HCT116 (cell line): ENCODE measurements around the gene POU2AF1. TPM values are rescaled to one million over a fixed set of nuclear protein-coding genes. Genes with fewer than 3 reads are reported as not detected.

ENCODE experiments used
- ATAC-seq: fragments of 200-7000 bp; cut with Tn5 transposase; 2 replicates; pipeline ENCODE4 v1.9.1; 2020; ENCODE audit warnings: mild to moderate bottlenecking, moderate library complexity
- BruUV-seq: library from RNA; stranded (reverse); fragments of 400-500 nt; replicated peaks from 2 replicates; lab custom pipeline; 2021; lab: Mats Ljungman, UMichigan
- CTCF ChIA-PET: fragments of 300-600 bp; sonication (Branson Sonifier 250); formaldehyde crosslinking; loops from one replicate; lab custom pipeline; 2021; ENCODE audit warnings: antibody characterized with exemption; lab: Charles Lee
- POLR2A ChIA-PET: fragments of 300-600, 350-600 bp; sonication (Branson Sonifier 250); formaldehyde crosslinking; loops from one replicate; lab custom pipeline; 2021; ENCODE audit warnings: antibody characterized with exemption; lab: Charles Lee
- RAD21 ChIA-PET, 2 experiments: fragments of 300-600 bp; sonication (Branson Sonifier 250); formaldehyde crosslinking; loops; one replicate each; lab custom pipeline; 2023; ENCODE audit warnings: low total read pairs in 2 of 2; ENCODE audit not compliant: uncharacterized antibody in 2 of 2, unreplicated experiment in 2 of 2, low non-redundant PET in 1 of 2; lab: Charles Lee
- DNase-seq: peaks from one replicate; pipeline ENCODE4 v3.0.0-alpha.2; 2010; ENCODE audit warnings: low read depth, low spot score
- H2AFZ ChIP-seq: fragments of 200-600 bp; shearing (Covaris generic), sonication (generic); 2 replicates; pipeline ENCODE4 v1.6.1; 2017; ENCODE audit warnings: low read depth, mixed run types, mixed read lengths, antibody characterized with exemption, low read length; ENCODE audit not compliant: poor library complexity, severe bottlenecking
- H3K27ac ChIP-seq: 2 replicates; pipeline ENCODE4 v1.5.1; 2012; ENCODE audit warnings: low read depth, low read length
- H3K27me3 ChIP-seq: fragments of 200-600 bp; sonication (generic); 2 replicates; pipeline ENCODE4 v1.6.1; 2016; ENCODE audit warnings: mixed run types, low read length, mixed read lengths; ENCODE audit not compliant: insufficient read depth
- H3K36me3 ChIP-seq, 2 experiments: fragments of 200-500 bp in 1 of 2; fragments of 200-600 bp in 1 of 2; sonication (Bioruptor generic) in 1 of 2; sonication (generic) in 1 of 2; 2 replicates each; pipeline versions ENCODE4 v1.5.1 to v1.6.1; 2014 to 2016; ENCODE audit warnings: low read length in 2 of 2, inconsistent platforms in 1 of 2, mixed read lengths in 1 of 2, mixed run types in 1 of 2; ENCODE audit not compliant: insufficient read depth in 2 of 2, control insufficient read depth in 1 of 2
- H3K4me1 ChIP-seq, 2 experiments: fragments of 200-600 bp in 1 of 2; sonication (generic) in 1 of 2; 2 replicates each; pipeline versions ENCODE4 v1.5.1 to v1.6.1; 2012 to 2017; ENCODE audit warnings: low read length in 2 of 2, inconsistent platforms in 1 of 2, mild to moderate bottlenecking in 1 of 2, mixed read lengths in 1 of 2, mixed run types in 1 of 2, moderate library complexity in 1 of 2; ENCODE audit not compliant: insufficient read depth in 2 of 2, control insufficient read depth in 1 of 2
- H3K4me2 ChIP-seq: fragments of 200-600 bp; sonication (generic); 2 replicates; pipeline ENCODE4 v1.6.1; 2017; ENCODE audit warnings: mixed run types, low read length, mixed read lengths
- H3K4me3 ChIP-seq, 2 experiments: fragments of 200-600 bp in 1 of 2; sonication (generic) in 1 of 2; replicated peaks in 1 of 2; 2 replicates each; pipeline ENCODE4 v1.5.1; 2011 to 2016; ENCODE audit warnings: low read length in 2 of 2, control low read depth in 1 of 2, low read depth in 1 of 2, mild to moderate bottlenecking in 1 of 2, mixed read lengths in 1 of 2, mixed run types in 1 of 2
- H3K79me2 ChIP-seq: fragments of 200-600 bp; sonication (generic); 2 replicates; pipeline ENCODE4 v1.6.1; 2017; ENCODE audit warnings: mild to moderate bottlenecking, mixed run types, low read length, moderate library complexity, mixed read lengths; ENCODE audit not compliant: insufficient read depth
- H3K9ac ChIP-seq: fragments of 200-600 bp; sonication (generic); 2 replicates; pipeline ENCODE4 v1.6.1; 2016; ENCODE audit warnings: low read length, mixed read lengths
- H3K9me2 ChIP-seq: fragments of 200-600 bp; sonication (generic), shearing (Covaris generic); 2 replicates; pipeline ENCODE4 v1.6.1; 2017; ENCODE audit warnings: mixed run types, mild to moderate bottlenecking, moderate library complexity; ENCODE audit not compliant: insufficient read depth
- H3K9me3 ChIP-seq, 2 experiments: fragments of 200-500 bp in 1 of 2; fragments of 200-600 bp in 1 of 2; sonication (Bioruptor generic) in 1 of 2; sonication (generic) in 1 of 2; 2 replicates each; pipeline ENCODE4 v1.6.1; 2014 to 2017; ENCODE audit warnings: low read length in 2 of 2, mixed read lengths in 2 of 2, inconsistent platforms in 1 of 2, low read depth in 1 of 2, mild to moderate bottlenecking in 1 of 2, mixed run types in 1 of 2, moderate library complexity in 1 of 2; ENCODE audit not compliant: control insufficient read depth in 1 of 2, insufficient read depth in 1 of 2
- H4K20me1 ChIP-seq: fragments of 200-600 bp; sonication (generic), shearing (Covaris generic); 2 replicates; pipeline ENCODE4 v1.6.1; 2017; ENCODE audit warnings: mixed run types, mild to moderate bottlenecking, moderate library complexity; ENCODE audit not compliant: insufficient read depth
- ATF3 ChIP-seq: IDR thresholded peaks from 2 replicates; pipeline ENCODE4 v1.6.1; 2012
- EGR1 ChIP-seq: IDR thresholded peaks from 2 replicates; pipeline ENCODE4 v1.6.1; 2012; ENCODE audit warnings: low read depth
- ELF1 ChIP-seq: IDR thresholded peaks from 2 replicates; pipeline ENCODE4 v1.6.1; 2012; ENCODE audit warnings: low read depth, borderline replicate concordance
- EZH2 ChIP-seq: fragments of 200-600 bp; sonication (generic); IDR thresholded peaks from 2 replicates; pipeline ENCODE4 v1.6.1; 2017; ENCODE audit warnings: antibody characterized with exemption, mixed run types
- JUND ChIP-seq: IDR thresholded peaks from 2 replicates; pipeline ENCODE4 v1.6.1; 2012
- POLR2A ChIP-seq: IDR thresholded peaks from 2 replicates; pipeline ENCODE4 v1.7.0; 2011; ENCODE audit warnings: borderline replicate concordance; ENCODE audit not compliant: insufficient read depth, insufficient read length; ENCODE audit errors: extremely low read depth
- REST ChIP-seq: IDR thresholded peaks from 2 replicates; pipeline ENCODE4 v1.6.1; 2012; ENCODE audit warnings: low read depth
- SIN3A ChIP-seq: IDR thresholded peaks from 2 replicates; pipeline ENCODE4 v1.6.1; 2012; ENCODE audit warnings: low read depth
- SRF ChIP-seq: IDR thresholded peaks from 2 replicates; pipeline ENCODE4 v1.6.1; 2012; ENCODE audit warnings: low read depth
- TCF7L2 ChIP-seq: IDR thresholded peaks from 2 replicates; pipeline ENCODE4 v1.7.0; 2011; ENCODE audit warnings: borderline replicate concordance, inconsistent platforms; ENCODE audit not compliant: insufficient read depth, insufficient read length; ENCODE audit errors: extremely low read depth
- YY1 ChIP-seq: IDR thresholded peaks from 2 replicates; pipeline ENCODE4 v1.6.1; 2011; ENCODE audit warnings: low read length, low read depth, moderate library complexity, mild to moderate bottlenecking; ENCODE audit not compliant: insufficient replicate concordance; ENCODE audit errors: extremely low read depth
- ZBTB33 ChIP-seq: IDR thresholded peaks from 2 replicates; pipeline ENCODE4 v1.6.1; 2011; ENCODE audit warnings: mild to moderate bottlenecking, low read length, moderate library complexity; ENCODE audit not compliant: insufficient replicate concordance; ENCODE audit errors: extremely low read depth
- ZFX ChIP-seq: fragments of 450-650 bp; IDR thresholded peaks from 2 replicates; pipeline ENCODE4 v1.6.1; 2017
- intact Hi-C: fragments of 100-400 bp; cut with micrococcal nuclease; formaldehyde crosslinking; loops from 2 replicates; pipeline ENCODE4 v1.10.0; 2022
- total RNA-seq: library from RNA; stranded (reverse); gene quantifications from one replicate; pipeline ENCODE4 v1.2.1, GENCODE V29; 2021; ENCODE audit not compliant: unreplicated experiment

POU2AF1 gene
- total RNA-seq, 1 experiment from 2014 or later, result 0.17 TPM

- BruUV-seq, result no TSS peak
- H3K79me2 ChIP-seq, result no peaks in the 10 kb centered on the region
- no peaks in the 10 kb centered on the region for H3K4me1 ChIP-seq
- no peaks in the 10 kb centered on the region for H3K36me3 ChIP-seq
- H3K4me2 ChIP-seq, result no peak overlapping the region
- TF ChIP-seq JUND, result no peak
- no peak for TF ChIP-seq ZFX
- no peak for TF ChIP-seq SIN3A
- no peak for TF ChIP-seq POLR2A
- TF ChIP-seq ZBTB33, result no peak
- TF ChIP-seq ATF3, result no peak
- no peak for TF ChIP-seq TCF7L2
- H3K27ac ChIP-seq, result no peak overlapping the region
- ChIA-PET POLR2A (no interaction called here), RAD21 (no interaction called here), CTCF (no interaction called here)
- H3K27me3 ChIP-seq, result no peaks in the 10 kb centered on the region
- no peaks in the 10 kb centered on the region for H4K20me1 ChIP-seq
- DNase-seq (no peak), ATAC-seq (no peak)
- intact Hi-C loops, result no loop called here
- no peaks in the 10 kb centered on the region for H3K9me2 ChIP-seq
- no peak overlapping the region for H3K4me3 ChIP-seq
- no peaks in the 10 kb centered on the region for H3K9me3 ChIP-seq
- no peak overlapping the region for H2AFZ ChIP-seq
- H3K9ac ChIP-seq, result no peak overlapping the region
Observed at GRCh38 chr11:111363985-111364384, 15.1 kb downstream of the POU2AF1 start.

- ATAC-seq (no peak), DNase-seq (no peak)
- Histone ChIP-seq H3K9me2 (no peaks in the 10 kb centered on the region), H2AFZ (no peak overlapping the region), H4K20me1 (no peaks in the 10 kb centered on the region), H3K4me2 (no peak overlapping the region), H3K36me3 (no peaks in the 10 kb centered on the region), H3K4me1 (no peaks in the 10 kb centered on the region), H3K9ac (no peak overlapping the region), H3K4me3 (no peak overlapping the region), H3K27me3 (no peaks in the 10 kb centered on the region), H3K79me2 (no peaks in the 10 kb centered on the region), H3K9me3 (no peaks in the 10 kb centered on the region), H3K27ac (no peak overlapping the region)
- ChIA-PET RAD21 (no interaction called here), POLR2A (no interaction called here), CTCF (no interaction called here)
- BruUV-seq, result no TSS peak
- intact Hi-C loops, result no loop called here
- TF ChIP-seq SRF (no peak), YY1 (no peak), REST (no peak), EGR1 (no peak), EZH2 (no peak), SIN3A (no peak), ELF1 (no peak), JUND (no peak), ATF3 (no peak)
- TF ChIP-seq, all 23 proteins: peak for 0
Observed at GRCh38 chr11:111362887-111363411, 16.1 kb downstream of the POU2AF1 start.
